Activated T-cell treated with anti-CD3 and anti-CD28 coated beads, Interleukin-2, amount 50 U/mL, for 1 hour (primary cell): ENCODE measurements around the gene LGALS3.

Experiments
- DNase-seq: peaks from one replicate; pipeline ENCODE4 v3.0.0-alpha.2; 2020

LGALS3 gene

DNA sequence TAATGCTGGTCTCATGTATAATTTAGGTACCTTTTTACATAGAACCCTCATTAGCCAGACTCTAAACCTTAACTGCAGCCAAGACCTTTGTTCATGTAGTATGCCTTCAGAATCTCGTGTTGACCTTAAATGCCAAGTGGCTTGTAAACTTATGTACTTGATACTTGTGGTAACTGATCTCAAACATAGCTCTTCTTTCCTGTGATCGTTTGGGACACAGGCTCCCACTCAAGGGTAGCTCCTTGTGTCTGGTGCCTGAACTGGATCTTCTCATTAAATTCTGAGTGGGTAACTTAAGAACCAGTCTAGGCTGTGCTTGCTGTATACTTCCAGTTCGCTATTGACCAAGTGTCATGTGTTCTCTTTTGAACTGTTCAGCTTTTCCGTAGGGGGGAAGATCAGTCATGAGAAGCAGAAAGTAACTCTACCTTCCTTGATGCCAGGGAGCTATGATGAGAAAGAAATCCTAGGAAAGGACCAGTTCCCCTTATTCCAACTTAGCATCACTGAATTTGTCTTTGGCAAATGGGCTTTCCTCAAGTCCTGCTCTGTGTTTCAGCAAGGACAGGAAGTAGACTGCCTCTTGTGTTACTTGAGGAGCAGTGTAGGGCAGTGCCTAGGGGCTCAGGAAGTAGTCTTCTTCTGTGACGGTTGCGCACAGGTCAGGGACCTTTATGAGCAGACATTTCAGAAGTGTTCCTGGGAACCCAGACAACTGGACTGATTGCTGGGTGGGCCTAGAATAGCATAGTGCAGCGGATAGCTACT, 2.5 kb downstream of the LGALS3 start:
- DNase-seq: no peak

DNA sequence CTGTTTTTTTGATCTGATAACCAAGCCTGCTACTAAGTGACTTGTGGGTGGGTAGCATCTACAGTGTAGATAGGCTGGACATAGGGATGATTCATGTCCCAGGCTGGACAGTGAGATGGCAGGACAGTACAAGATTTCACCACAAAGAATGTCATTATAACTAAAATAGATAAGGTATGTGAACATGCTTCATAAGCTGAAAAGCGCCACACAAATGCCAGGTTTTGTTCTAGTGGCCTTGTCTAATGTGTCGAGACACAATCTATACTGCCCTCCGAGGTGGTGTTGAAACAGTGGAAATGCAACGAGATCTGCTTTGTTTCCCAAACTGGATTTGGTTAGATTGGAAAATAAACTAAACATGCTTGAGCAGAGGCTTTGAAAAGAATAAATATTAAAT, 4.4 kb downstream of the LGALS3 start:
- DNase-seq: no peak

DNA sequence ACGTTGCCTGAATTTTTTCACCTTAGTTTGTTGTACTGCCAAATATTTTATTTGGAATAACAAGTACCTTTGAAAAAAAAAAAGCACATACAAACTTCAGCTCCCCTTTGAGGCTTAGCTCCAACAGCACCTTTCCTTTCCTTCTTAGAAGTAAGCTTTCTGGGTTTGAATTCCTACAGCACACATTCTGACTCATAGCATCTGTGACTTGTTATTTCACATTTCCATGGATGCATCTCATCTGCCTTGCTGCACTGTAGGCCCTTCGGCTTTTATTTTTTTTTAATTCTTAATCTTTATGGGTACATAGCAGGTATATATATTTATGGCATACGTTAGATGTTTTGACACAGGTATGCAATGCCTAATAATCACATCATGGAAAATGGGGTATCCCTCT, 7.2 kb downstream of the LGALS3 start:
- DNase-seq: no peak

DNA sequence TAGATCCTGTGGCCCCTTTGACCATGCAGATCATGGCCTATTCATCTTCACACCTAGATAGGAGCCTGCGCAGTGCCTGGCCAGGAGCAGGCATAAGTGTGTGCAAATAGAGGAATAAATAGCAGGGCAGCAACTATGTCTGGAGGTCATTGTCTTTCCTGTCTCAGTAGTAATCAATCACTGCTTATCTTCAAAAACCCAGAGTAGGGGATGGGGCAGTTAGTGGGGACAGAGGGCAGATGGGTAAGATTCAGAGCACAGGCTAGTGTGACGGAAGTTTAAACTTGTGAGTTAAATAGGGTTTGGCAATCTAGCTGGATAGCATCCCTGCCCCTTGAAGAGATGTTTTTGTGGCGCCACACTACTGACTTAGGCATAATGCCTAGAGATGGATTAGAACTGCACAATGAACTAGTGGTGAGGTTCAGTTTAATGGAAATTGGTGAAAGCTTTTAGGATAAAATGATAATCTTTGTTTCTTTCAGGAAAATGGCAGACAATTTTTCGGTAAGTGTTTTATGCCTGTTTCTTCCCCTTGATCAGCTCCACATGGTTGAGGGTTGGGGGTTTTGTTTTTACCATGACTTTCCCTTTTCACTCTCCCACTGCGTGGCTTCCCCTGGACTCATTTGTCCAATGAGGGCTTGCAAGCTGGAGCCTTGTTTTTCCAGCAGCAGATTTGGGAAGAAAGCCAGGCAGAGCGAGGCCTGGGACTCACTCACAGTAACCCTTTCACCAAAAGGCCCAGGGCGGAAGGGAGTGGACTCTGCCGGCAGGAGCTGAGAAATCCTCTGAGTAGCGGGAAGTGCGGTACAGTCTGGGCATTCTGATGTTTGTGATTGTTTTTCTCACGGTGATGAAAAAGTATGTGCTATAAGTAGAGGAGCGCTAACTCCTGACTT, 8.1 kb downstream of the LGALS3 start:
- no peak for DNase-seq

DNA sequence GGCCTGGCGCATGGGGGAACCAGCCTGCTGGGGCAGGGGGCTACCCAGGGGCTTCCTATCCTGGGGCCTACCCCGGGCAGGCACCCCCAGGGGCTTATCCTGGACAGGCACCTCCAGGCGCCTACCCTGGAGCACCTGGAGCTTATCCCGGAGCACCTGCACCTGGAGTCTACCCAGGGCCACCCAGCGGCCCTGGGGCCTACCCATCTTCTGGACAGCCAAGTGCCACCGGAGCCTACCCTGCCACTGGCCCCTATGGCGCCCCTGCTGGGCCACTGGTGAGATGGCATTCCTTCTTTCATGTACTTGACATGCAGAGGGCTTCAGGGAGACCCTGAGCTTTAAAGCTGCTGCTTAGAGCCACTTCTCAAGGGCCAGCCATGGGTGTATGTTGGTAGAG, 9.0 kb downstream of the LGALS3 start:
- no peak for DNase-seq

DNA sequence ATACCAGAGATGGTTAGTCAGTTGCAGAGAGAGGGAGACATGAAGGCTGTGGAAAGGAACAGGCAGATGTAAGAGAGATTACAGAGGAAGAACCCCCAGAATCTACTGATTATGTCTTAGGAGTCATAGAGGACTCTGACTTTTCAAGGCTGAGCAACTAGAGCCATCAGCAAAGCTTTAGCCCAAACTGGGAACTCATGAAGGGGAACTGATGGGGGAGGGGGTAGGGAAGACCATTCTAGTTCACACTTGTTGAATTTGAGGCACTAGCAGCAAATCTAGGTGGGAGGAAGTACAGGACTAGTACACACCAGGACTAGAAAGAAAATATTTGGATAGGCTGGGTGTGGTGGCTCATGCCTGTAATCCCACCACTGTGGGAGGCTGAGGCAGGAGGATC, 10.1 kb downstream of the LGALS3 start:
- DNase-seq: no peak

DNA sequence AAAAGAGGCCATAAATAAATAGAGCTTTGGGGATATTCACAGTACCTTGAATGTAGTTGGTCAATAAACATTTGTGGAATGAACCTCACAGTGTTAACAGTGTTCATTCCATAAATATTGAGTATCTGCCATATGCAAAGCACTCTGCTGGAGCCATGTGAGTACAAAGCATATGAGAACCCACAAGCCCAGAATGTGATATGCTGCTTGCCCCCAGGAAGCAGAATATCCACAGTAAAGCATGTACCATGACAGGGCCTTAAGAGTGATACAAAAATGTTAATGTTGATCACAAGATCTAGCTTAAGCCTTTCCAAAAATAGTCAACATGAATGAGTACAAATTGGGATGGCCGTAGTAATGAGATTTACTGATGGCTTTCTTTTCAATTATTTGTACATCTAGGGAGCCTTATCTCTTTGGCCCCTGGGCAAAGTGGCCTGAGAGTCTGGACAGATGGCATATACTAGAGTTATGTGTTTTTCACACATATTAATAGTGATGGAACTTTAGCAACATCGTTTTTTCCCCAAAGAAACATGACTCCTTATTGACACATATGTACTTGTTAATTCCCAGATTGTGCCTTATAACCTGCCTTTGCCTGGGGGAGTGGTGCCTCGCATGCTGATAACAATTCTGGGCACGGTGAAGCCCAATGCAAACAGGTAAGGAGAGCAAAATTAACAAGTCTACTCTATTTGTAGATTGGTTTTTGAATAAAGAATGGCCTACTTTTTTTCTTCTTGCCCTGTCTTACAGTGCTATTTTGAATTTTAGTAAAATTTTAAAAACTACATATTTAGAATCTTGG, 10.9 kb downstream of the LGALS3 start:
- DNase-seq: no peak

DNA sequence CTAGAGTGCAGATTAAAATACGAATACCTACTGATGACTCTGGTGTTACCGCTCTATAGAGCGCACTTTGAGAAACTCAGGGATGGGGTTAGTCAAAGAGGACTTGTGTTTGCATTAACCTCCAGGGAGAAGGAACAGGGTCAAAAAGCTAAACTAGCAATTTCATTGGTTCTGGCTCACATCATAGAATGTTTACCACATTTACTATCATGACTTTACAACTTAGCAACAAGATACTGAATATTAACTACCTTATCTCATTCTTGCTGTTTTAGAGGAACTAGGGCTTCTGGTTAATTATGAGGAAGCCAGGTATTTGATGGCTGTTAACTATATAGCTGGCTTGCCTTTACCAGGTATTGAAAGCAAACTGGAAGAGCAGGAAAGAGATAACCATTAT, 12.8 kb downstream of the LGALS3 start:
- no peak for DNase-seq

DNA sequence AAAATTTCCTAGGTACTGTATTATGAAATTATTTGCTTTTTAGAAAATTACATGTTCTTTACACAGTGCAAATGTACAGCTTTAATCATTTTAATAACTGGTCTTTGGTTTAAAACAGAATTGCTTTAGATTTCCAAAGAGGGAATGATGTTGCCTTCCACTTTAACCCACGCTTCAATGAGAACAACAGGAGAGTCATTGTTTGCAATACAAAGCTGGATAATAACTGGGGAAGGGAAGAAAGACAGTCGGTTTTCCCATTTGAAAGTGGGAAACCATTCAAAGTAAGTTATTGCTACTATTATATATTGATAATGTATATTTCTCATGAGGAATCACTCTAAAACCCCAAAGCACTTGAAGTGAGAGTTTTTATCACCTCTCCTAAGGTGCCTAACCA, 13.4 kb downstream of the LGALS3 start:
- no peak for DNase-seq

DNA sequence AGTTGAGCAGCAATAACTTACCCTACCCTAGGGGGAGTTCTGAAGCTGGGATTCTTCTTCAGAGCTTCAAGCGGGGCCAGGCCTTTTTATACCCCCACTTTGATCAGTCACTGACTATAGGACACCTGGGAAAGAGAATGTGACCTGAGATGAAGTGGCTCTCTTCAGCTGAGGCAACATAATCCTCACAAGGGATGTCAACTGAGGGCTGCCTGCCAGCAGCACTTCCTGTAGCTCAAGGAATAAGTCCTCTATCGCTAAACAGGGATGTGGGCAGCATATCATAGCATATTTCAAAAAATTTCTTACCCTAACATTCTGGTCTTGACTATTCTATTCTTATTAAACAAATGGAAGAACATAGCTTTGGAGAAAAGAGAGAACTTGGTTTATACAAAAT, 17.4 kb downstream of the LGALS3 start:
- no peak for DNase-seq

DNA sequence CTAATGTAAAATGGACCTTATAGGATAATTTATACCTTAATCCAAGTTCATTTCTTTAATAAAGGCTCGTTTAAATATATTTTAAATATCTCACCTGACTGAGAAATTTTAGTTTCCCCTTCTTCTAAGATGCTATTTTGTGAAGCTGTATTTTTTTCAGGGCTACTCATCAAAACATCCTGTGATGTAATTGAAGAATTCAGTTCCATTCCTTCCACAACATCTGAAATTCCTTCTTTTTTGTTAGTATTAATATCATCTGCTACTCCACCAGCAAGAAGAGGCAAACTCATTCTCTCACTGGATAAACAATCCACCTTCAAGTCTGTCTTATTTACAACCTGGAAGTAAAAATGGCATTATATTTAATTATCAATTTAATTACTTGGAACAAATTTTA, 22.5 kb downstream of the LGALS3 start:
- DNase-seq: no peak

DNA sequence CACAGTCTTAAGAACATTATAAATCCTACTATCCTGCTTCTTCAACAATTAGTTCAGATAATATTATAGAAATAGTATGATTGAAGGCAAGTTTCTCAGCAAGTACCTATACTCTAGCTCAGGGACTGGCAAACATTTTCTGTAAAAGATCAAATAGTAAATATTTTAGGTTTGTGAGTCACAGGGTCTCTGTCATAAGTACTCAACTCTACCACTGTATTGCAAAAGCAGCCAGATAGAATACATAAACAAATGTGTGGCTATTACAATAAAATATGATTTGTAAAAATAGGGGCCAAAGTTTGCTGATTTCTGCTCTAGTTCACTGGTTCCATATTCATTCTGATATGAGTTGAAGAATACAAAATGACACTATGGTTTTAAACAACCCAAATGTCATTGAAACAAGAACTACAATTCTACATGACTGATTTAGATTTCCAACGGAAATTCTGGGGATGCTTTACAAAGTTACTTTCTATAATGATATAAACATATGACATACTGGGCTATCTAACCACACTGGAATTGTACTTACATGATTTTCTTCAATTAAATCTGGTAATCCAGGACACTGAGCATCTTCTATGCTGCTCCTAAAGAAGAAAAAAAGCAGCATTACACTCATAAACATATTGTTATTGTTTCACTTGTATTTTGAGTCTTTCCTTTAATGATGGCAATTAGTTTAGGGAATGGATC, 23.2 kb downstream of the LGALS3 start:
- no peak for DNase-seq

DNA sequence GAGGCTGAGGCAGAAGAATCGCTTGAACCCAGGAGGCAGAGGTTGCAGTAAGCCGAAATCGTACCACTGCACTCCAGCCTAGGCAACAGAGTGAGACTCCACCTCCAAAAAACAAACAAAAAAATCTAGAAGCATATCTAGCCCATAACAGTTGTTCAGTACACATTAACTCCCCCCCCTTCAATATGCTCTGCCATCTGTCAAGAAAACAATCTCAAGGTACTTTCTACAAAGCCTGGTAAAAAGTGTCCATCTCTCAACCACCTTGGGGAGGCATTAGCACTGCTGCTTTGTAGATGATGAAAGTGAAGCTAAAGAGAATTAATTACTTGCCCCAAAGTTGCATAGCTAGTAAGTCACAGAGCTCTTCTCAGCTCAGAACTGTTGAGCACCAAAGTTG, 24.9 kb downstream of the LGALS3 start:
- no peak for DNase-seq

DNA sequence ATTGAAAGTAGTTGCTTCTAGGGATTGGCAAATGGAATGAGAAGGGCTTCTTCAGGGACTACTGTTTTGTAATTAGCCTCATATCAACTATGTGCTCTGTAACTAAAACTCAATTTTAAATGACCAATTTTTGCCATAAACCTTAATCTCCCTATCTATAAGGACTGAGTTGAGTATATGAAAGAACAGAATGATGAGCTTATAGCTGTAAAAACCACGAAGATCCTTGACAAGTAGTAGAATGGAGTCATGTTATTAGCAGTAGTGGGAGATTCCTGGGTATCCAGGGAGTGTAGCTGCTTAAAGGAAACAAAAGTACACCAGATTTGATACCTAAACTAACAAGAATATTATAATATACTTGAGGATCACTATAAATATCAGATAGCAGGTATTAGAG, 28.0 kb downstream of the LGALS3 start:
- no peak for DNase-seq

DNA sequence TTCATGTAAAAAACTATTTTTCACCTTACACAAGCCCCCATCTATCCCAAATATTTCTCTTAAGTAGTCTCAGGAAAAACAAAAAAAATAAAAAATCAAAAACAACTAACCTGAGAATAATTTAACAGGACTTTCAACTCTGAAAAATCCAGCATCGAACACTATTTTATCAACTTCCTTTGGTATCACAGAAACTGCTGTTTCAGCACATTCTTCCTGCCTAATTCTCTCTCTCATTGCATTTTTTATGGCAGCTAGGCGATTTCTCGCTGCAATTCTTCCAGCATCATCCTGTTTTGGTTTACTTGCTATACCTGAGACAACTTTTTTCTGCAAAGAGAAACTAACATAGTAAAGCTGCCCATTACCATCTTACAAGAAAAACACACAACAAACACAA, 29.4 kb downstream of the LGALS3 start:
- DNase-seq: no peak

DNA sequence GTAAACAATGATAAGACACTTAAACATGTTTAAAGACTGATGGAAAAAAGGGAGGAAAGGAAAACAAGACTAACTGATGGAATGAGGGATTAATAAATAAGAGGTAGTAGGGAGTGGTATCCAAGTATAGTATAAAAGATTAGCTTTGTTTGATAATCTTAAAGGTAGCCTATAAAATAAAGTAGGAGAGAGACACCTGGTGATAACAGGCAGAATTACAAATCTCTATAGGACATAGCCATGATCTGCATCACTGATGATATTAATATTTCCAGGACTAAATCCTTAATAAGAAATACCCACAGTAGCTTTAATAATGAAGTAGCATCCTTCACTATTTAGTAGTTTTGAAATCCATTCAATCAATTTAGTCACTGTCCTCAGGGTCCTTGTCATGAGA, 31.9 kb downstream of the LGALS3 start:
- no peak for DNase-seq

DNA sequence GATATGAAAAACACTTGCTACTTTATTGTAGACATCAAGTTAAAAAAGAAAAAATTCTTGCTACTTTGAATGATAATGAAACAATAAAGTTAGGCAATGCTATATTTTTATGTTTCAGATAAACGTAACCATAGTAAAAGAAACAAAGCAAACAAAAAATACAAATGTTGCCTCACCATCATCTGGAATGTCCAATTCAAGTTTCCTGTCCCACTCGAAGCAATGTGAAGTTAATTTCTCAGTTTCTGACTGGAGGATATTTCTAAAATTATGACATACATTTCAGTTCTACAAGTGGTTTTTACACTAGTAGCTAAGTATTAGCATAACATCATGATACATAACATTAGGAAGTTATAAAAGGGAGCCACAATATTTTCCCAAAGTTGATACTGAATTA, 41.5 kb downstream of the LGALS3 start:
- DNase-seq: no peak

DNA sequence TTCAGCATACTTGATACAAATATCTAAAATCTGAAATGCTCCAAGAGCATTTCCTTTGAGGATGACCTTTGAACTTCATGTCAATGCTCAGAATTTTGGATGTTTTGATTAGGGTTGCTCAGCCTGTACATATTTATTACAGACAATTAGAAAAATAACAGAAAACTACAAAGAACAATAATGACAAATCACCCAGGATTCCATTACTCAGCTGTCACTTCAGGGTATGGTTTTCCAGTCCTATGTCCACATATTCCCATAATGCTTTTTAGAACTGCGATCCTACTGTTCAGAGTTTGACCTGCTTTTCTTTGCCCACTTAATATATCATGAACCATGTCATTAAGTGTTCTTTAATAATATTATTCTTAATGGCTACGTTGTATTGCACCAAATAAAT, 51.0 kb downstream of the LGALS3 start:
- DNase-seq: no peak

DNA sequence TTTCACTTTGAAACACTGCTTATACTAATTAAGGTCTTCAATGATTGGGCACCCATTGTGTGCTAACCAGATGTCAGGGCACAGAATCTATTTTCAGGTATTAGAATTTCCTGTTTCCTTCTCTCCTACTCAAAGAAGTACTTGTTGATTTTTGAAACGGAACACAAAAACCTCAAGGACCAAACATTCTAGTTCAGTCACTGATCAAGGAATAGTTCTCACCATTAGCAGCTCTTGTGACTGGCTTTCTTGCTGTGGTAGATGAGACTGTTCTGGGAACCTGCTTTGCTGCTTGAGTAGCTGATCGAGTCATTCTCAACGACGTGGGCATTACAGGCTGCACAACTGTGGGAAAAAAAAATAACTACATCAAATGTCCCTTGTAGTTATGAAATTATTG, 51.4 kb downstream of the LGALS3 start:
- DNase-seq: no peak

DNA sequence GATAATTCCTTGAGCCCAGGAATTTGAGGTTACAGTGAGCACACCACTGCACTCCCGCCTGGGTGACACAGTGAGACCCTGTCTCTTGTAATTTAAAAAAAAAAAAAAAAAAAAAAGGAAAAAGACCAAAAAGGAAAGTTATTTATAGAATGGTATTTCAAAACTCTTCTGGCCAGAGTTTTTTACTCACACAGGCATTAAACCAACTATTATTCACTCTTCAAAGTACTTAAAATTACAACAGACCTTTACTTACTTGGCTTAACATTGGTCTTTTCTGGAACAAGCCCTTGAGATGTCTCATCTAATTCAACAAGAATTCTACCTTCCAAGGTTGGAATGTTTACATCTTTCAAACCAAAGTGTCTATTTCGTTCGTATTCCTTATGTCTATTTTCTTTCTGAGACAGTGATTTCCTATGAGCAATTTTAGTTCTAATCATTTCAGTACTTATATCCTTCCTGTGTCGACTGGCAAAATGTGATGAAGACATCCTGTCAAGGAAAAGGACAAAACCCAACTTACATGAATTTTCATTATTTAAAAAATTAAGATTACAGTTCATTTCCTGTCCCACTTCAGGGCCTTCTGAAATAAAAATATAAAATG, 59.7 kb downstream of the LGALS3 start:
- no peak for DNase-seq

DNA sequence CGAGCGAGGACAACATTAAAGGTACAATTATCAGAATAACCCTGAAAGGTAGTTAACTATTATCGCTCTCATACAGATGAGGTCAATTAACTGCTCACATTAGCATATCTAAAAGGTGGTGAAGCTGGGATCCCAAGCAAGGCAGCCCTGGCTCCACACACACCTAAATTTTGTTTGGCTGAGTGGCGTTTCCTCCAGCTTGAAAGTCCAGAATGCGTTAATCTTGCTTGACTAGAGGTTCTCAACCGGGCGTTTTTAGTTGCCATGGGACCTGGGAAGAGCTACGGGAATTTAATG, 61.8 kb downstream of the LGALS3 start:
- DNase-seq: no peak

DNA sequence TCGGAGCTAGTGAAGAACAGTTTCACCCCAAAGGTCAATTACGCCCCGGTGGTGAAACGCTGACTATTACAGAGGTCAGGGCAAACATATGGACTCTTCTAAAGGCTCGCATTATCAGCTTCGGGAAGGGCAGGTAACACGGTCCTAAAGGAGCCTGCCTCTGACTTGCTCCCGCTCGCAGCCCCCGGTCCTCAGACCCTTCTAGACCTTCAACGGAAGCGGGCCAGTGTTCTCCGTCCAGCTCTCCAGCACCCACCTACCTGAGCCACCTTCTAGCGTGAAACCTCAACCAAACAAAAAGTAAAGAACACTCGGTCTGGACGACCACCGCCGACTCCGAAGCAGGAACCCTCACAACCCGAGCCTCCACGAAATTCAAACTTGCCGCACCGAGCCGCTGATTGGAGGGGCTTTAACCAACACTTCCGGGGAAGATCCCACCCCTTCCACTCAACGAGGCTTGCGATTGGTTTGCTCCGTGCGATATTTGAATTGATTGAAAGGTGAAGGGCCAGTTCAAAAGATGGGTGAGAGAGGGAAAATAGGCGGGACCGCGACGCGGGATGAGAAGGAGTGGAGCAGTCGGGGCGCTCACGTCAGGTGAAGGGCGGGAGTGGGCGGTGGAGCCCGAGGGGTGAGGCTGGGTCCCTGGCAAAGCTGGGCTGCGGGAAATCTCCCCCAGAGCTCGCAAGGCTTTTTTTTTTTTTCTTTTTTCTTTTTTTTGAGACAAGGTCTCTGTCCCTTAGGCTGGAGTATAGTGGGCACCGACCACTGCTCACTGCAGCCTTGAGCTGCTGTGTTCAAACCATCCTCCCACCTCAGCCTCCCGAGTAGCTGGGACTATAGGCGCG, 62.4 kb downstream of the LGALS3 start, which contains the start of gene DLGAP5:
Gene DLGAP5 (minus strand): TSS at position 383 of the 851 bp plus-strand sequence. CDS start 2,406 bp downstream, outside the sequence.
- DNase-seq: peak; percentile 80
